GM19099 (cell line): ENCODE measurements around the gene OTULIN.

Source experiments
- POLR2A ChIP-seq: IDR thresholded peaks from 3 replicates; pipeline ENCODE4 v1.6.1; 2011; ENCODE audit warnings: low read depth; ENCODE audit not compliant: insufficient read length; ENCODE audit errors: extremely low read depth

Gene OTULIN

DNA sequence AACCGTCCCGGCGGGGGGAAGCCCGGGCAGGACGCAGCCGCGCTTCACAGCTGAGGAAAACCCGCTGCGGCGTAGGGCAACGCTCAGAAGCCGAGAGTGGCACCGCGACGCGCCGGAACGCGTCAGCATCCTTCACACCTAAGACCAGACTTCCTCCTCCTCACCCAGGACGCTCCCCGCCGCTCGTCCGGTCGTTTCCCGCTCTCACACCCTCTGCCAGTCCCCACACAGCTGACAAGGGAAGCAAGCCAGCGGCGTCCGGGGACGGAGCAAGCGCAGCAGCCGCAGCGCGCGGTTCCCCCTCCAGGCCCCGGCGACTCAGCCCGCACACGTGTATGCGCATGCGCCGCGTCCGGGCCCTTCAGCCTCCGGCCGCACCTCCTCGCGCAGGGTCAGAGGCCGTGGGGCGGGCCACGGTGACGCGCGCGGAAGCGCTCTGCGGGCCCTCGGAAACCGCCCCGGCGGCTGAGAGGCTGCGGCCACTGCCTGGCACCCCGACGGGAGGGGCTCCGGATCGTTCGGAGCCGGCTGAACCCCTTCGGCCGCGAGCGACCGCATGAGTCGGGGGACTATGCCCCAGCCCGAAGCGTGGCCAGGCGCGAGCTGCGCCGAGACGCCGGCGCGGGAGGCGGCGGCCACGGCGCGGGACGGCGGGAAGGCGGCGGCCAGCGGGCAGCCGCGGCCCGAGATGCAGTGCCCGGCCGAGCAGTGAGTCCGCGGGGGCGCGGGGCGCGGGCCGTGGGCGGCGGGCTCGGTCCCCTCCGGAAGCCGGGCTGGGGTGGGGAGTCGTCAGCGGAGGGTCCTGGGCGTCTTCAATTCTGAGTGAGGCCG lies at the start of gene OTULIN:
Gene OTULIN (plus strand): TSS at position 449 of the 831 bp plus-strand sequence. CDS start 108 bp downstream, at position 557.
- TF ChIP-seq POLR2A: peak; percentile 86

DNA sequence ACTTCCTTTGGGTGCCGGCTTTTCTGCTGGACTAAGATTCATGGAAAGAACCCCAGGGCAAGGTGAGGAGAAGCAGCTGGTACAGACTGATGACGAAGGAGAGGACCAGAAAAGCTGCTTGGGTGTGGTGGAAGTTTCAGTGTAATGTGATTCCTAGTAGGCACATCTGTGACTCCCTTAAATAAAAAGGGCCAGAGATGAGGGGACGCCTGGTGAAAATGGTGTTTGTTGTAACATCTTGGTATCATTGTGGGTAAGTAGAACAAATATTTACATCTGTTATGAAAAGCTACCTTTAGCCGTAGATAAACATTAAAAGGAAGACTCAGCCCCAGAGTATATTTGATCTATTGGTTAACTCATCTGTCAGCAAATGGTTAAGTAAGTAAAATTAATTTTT lies 49.2 kb upstream of the OTULIN start:
- TF ChIP-seq POLR2A: no peak

DNA sequence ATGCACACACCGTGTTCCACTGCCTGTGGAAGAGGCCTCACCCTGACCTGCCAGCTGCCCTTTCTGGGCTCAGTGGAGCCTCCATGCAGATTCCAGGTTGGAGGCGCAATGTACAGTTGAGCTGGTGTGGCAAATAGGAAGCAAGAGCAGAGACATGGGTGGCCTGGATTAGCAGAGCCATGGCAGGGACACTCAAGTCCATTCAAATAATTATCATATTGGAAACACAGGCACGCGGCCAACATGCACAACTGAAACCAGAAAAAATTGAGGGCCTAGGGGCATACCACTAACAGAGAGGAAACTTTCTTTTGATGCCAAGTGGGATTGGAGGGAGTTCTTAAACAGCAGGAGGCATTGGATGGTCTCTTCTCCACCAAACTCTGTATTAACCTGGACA lies 47.1 kb upstream of the OTULIN start:
- no peak for TF ChIP-seq POLR2A

DNA sequence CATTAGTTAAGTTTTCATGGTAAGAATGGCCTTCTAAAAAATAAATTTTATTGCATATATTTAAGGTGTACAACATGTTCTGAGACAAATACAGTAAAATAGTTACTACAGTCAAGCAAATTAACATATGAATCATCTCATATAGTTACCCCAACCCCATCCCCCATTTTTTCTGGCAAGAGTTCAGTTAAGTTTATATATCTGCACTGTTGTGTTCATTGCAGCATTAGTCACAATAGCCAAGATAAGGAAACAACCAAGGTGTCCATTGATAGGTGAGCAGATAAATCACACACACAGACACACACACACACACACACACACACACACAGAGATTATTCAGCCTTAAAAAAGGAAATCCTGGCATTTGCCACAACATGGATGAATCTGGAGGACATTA lies 37.2 kb upstream of the OTULIN start:
- no peak for TF ChIP-seq POLR2A

DNA sequence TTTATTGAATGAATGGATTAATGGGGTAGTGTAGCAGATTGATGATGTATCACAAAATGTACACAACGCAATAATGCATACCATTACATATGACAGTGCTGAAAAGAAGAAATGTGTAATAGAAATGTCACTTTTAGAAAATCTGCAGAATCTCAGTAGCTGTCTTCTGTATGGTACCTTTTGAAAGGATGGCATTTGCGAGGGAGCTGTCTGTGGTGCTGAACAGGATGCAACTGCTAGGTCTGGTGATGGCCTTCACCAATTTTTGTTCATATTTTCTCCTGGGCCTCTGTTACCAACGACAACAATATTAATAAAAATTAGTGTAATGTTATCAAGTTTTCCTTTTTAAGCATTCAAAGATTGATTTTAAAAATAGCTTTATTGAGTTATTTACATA lies 36.2 kb upstream of the OTULIN start:
- TF ChIP-seq POLR2A: no peak

DNA sequence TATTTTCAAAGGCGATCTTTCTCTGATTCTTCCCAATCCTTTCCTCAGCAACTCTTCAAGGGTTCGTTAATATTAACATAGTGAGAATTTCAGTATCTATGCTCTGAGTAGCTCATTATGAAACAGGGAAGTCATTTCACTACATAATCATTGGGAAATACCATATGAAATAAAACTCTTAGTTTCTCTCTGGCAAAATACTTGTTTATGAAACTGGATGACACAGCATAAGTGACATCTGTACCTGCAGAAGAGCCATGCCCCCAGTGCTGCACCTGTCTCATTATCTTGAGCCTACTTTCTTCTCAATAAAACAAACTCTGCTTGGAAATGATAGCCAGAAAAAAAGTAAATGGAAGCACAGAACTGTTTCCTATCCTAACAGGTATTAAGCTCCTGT lies 33.8 kb upstream of the OTULIN start:
- no peak for TF ChIP-seq POLR2A

DNA sequence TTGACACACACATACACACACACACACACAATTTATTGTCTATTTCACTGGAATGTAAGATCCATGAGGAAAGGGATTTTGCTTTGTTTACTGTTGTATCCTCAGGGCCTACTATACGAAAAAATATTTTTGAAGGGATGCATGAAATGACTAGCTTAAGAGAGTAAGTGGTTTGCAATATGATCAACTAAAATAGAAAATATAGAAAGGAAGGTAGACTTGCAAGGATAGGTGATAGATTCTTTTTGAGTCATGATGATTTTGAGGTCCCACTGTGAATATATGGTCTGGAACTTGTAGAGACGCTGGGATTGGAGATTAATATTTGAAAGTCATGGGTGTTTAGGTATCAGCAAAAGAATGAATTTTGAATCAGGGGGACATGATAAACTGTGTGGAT lies 28.9 kb upstream of the OTULIN start:
- TF ChIP-seq POLR2A: no peak

DNA sequence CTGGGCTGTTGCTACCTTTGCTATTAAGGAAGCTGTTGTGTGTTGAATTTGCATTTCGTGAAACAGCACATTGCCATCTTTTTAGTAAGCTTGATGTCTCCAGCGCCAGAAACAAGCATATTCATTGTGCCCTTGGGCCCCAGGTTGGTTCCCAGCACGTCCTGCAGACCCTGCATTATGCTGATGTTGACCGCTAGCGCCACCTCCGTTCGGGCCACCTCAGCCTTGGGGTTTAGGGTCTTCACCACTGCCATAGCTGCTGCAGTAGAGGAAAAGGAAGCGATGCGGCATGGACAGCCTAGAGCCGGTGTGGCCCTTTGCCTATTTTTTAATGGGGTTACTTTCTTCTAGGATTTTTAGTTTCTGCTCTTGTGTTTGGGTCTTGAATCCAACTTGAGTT lies 23.8 kb upstream of the OTULIN start:
- TF ChIP-seq POLR2A: no peak

DNA sequence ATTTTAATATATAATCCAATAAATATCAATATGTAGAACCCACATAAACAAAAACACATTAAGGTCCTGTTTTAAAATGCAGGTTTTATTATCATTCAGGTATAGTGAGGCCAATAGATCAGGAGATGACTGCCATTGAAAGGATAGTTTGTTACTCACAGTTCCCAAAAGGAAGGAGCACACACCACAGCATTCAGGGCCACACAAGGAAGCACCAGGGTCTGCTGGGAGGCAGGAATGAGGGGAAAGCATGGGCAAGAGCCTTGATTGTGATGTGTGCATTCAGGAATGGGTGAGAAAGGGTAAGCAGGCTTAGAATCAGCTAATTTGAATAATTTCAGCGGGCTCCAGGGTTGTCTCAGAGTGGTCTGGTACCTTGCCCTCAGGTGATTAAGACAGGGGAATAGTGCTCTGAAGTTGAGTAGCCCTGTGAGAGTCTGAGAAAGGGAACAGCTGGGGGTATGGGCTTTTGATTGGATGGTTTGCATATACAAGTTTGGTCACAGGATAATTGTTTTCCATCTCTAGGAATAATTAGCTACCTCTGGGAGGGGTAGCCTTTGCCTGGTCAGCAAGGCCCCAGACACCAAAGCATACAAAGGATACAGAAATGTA lies 19.8 kb upstream of the OTULIN start:
- TF ChIP-seq POLR2A: no peak

DNA sequence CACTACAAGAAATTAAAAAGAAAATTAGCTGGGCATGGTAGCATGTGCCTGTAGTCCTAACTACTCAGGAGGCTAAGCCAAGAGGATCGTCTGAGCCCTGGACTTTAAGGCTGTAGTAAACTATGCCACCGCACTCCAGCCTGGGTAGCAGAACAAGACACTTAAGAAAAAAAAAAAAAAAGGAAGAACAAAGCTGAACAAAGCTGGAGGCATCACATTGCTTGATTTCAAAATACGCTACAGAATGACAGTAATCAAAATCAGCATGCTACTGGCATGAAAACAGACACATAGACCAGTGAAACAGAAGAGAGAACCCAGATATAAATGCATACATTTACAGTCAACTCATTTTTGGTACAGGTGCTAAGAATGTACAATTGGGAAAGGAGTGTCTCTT lies 14.5 kb upstream of the OTULIN start:
- no peak for TF ChIP-seq POLR2A

DNA sequence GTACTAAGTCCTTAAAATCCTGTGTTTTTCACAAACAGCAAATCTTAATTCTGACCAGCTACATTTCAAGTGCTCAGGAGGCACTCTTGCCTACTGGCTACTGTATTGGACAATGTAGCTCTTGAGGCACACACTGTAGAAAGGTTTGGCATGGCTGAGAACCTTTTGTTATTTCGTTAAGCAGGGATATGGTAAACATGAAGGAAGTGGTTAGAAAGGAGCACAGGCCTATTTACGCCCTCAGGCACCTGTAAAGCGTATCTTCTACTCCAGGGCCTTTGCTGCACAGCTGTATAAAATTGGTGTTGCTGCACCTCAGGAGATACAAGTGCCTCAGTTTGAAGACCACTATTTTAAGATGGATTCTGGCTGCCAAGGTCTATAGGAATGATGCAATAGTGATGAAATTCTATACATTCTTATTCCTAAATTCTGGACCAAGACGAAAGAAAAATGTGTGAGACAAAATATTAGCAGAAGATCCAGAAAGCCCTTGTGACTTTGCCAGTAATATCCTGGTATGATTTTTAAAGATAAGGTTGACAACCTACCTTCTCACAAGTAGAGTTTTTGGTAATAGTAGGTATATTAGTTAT lies 9.3 kb upstream of the OTULIN start:
- TF ChIP-seq POLR2A: no peak

DNA sequence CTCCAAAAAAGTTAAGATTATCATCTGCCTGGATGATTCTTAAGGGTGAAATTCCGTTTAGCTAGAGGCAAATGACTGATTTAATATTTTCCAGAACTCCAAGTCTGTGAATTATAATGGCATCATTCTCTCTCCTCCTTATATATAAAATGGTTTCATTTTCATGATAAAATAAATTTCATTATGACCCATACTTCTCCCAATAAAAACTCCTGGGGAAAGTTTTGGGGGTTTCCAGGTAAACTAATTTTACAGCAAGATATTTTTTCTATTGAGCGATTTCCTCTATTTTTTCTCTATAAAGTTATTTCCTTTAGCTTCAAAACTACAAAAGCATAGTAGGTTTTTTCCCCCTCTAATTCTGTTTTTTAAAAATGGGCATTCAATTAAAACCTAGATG lies 7.6 kb upstream of the OTULIN start:
- TF ChIP-seq POLR2A: no peak

DNA sequence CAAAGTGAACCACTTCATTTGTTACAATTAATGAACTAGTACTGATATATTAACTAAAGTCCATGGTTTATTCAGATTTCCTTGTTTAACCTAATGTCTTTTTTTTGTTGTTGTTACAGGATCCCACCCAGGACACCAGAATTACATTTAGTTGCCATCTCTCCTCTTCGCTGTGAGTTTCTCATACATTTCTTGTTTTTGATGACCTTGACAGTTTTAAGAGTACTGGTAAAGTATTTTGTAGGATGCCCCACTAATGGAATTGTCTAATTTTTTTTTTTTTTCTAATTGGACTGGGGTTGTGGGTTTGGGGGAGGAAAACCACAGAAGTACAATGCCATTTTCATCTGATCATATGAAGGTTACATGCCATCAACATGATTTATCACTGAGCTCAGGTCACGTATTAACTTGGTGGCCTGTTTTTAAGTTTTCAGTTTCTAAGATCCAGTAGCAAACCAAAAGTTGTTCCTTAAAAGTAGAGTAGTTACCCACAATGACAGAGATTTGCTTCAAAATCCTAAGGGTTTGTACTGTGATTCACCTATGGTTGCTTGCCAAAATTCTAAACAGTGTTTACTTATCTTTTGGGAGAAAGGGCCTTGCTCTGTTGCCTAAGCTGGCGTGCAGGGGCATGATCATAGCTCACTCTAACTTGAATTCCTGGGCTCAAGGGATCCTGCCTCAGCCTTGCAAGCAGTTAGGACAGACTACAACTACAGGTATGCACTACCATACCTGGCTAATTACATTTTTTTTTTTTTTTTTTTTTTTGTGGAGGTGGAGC lies 4.5 kb upstream of the OTULIN start:
- TF ChIP-seq POLR2A: no peak

DNA sequence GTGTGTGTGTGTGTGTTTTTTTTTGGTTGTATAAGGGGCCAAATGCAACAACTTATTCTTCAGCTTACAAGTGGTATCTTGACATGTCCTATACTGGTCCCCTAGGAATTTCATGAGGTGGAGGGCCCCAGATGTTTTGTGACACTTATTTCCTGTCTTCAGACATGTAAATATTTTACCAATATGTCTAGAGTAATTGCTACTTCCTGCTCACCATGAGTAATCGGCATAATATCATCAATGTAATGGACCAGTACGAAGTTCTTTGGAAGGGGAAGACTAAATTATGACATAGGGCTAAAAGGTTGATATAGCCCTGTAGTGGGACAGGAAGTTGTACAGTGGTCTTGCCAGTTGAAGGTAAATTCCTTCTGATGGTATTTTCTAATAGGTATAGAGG lies 3.7 kb upstream of the OTULIN start:
- no peak for TF ChIP-seq POLR2A

DNA sequence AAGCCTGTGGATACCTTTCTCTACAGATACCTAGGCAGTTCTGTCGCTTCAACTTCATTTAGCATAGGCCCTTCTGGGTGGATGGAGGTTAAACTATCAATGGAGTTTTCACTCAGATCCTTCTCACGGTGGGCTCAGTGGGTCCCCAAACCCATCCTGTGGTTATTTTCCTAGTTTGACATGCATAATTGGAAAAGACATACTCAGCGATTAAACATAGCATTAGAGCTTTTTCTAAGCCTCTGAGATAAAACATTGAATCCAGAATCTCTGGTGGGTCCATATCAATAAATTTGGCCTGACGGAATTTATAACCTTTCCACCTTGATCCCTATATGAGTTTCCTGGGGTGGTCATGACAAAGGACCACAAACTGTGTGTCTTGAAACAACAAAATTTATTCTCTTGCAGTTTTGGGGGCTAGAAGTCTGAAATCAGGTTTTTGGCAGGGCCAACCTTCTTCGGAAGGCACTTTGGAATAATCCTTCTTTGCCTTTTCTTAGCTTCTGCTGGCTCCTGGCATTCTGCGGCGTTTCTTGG lies 1.7 kb upstream of the OTULIN start:
- no peak for TF ChIP-seq POLR2A
